ENCODE results near the gene AP2B1. TPM values are rescaled to one million over a fixed set of nuclear protein-coding genes. Genes with fewer than 3 reads are reported as not detected.

Gene AP2B1
- total RNA-seq, 2 donors from 2014 or later, result 255 to 258 TPM

- Mint-ChIP-seq H3K36me3 (ENCODE audit: low read depth) (no peaks in the 10 kb centered on the region), H3K27ac (no peak overlapping the region), H3K27me3 (ENCODE audit: insufficient read depth) (peaks cover 17% of the 10 kb centered on the region), H3K9me3 (no peaks in the 10 kb centered on the region), H3K4me3 (no peak overlapping the region), H3K4me1 (peaks cover 6% of the 10 kb centered on the region)
- Histone ChIP-seq H3K9me3 (ENCODE audit: control insufficient read depth, low read length) (no peaks in the 10 kb centered on the region), H3K27ac (ENCODE audit: low read depth, low read length) (no peak overlapping the region), H3K4me1 (ENCODE audit: control insufficient read depth, insufficient read depth, low read length) (no peaks in the 10 kb centered on the region), H3K36me3 (ENCODE audit: control insufficient read depth, insufficient read depth, low read length) (no peaks in the 10 kb centered on the region), H3K4me3 (ENCODE audit: low read length) (no peak overlapping the region), H3K27me3 (ENCODE audit: control insufficient read depth, insufficient read depth, low read length, poor library complexity, severe bottlenecking) (no peaks in the 10 kb centered on the region), H3K9ac (ENCODE audit: extremely low read depth, low read length, poor library complexity, severe bottlenecking) (no peak overlapping the region)
- no peak for DNase-seq
- TF ChIP-seq CTCF (conservative IDR thresholded peaks at IDR 0.05), result no peak
- whole genome bisulfite sequencing, 2 experiments (ENCODE audit: insufficient coverage in 1 of 2, insufficient read length in 1 of 2), result 90 to 91% methylated on average over 5 of the region's 5 CpGs
Observed at GRCh38 chr17:35761601-35762000, 174.5 kb downstream of the AP2B1 start.

- Histone ChIP-seq H3K27ac (ENCODE audit: low read depth, low read length) (no peak overlapping the region), H3K27me3 (ENCODE audit: control insufficient read depth, insufficient read depth, low read length, poor library complexity, severe bottlenecking) (no peaks in the 10 kb centered on the region), H3K36me3 (ENCODE audit: control insufficient read depth, insufficient read depth, low read length) (no peaks in the 10 kb centered on the region), H3K4me3 (ENCODE audit: low read length) (no peak overlapping the region), H3K9me3 (ENCODE audit: control insufficient read depth, low read length) (no peaks in the 10 kb centered on the region), H3K4me1 (ENCODE audit: control insufficient read depth, insufficient read depth, low read length) (no peaks in the 10 kb centered on the region), H3K9ac (ENCODE audit: extremely low read depth, low read length, poor library complexity, severe bottlenecking) (no peak overlapping the region)
- Mint-ChIP-seq H3K4me1 (peaks cover 6% of the 10 kb centered on the region), H3K36me3 (ENCODE audit: low read depth) (no peaks in the 10 kb centered on the region), H3K27me3 (ENCODE audit: insufficient read depth) (peaks cover 29% of the 10 kb centered on the region), H3K9me3 (no peaks in the 10 kb centered on the region), H3K4me3 (peak overlapping the region; percentile 68), H3K27ac (no peak overlapping the region)
- no peak for TF ChIP-seq CTCF (conservative IDR thresholded peaks at IDR 0.05)
- no peak for DNase-seq
- WGBS, 2 experiments (ENCODE audit: insufficient coverage in 1 of 2, insufficient read length in 1 of 2), result 36 to 39% methylated on average over 11 to 16 of the region's 17 CpGs
Observed at GRCh38 chr17:35763767-35764122, 176.6 kb downstream of the AP2B1 start.

GRCh38 chr17:35764123-35764991, 177.2 kb downstream of the AP2B1 start:
- DNase-seq, result peak; percentile 99
- TF ChIP-seq CTCF (conservative IDR thresholded peaks at IDR 0.05), result peak; percentile 88
- H3K9me3 ChIP-seq (ENCODE audit: control insufficient read depth, low read length), result no peaks in the 10 kb centered on the region
- no peaks in the 10 kb centered on the region for H3K4me1 ChIP-seq (ENCODE audit: control insufficient read depth, insufficient read depth, low read length)
- H3K9ac ChIP-seq (ENCODE audit: extremely low read depth, low read length, poor library complexity, severe bottlenecking), result no peak overlapping the region
- 9 to 14% methylated on average over 28 to 75 of the region's 75 CpGs for WGBS, 2 experiments (ENCODE audit: insufficient coverage in 1 of 2, insufficient read length in 1 of 2)
- Mint-ChIP-seq H3K27ac (no peak overlapping the region), H3K9me3 (no peaks in the 10 kb centered on the region), H3K4me3 (peak overlapping the region; percentile 68), H3K4me1 (peaks cover 6% of the 10 kb centered on the region), H3K27me3 (ENCODE audit: insufficient read depth) (peaks cover 32% of the 10 kb centered on the region), H3K36me3 (ENCODE audit: low read depth) (no peaks in the 10 kb centered on the region)
- H3K27me3 ChIP-seq (ENCODE audit: control insufficient read depth, insufficient read depth, low read length, poor library complexity, severe bottlenecking), result no peaks in the 10 kb centered on the region
- H3K36me3 ChIP-seq (ENCODE audit: control insufficient read depth, insufficient read depth, low read length), result no peaks in the 10 kb centered on the region
- H3K27ac ChIP-seq (ENCODE audit: low read depth, low read length), result no peak overlapping the region
- peak overlapping the region; percentile 76 for H3K4me3 ChIP-seq (ENCODE audit: low read length)
